Measurements from ENCODE around the gene KLHL6.
"Not testable (repeated sequence)": the region's sequence is repeated elsewhere in the genome, so short reads cannot be mapped to it uniquely, and the experiment has no call there.

KLHL6 gene

DNA sequence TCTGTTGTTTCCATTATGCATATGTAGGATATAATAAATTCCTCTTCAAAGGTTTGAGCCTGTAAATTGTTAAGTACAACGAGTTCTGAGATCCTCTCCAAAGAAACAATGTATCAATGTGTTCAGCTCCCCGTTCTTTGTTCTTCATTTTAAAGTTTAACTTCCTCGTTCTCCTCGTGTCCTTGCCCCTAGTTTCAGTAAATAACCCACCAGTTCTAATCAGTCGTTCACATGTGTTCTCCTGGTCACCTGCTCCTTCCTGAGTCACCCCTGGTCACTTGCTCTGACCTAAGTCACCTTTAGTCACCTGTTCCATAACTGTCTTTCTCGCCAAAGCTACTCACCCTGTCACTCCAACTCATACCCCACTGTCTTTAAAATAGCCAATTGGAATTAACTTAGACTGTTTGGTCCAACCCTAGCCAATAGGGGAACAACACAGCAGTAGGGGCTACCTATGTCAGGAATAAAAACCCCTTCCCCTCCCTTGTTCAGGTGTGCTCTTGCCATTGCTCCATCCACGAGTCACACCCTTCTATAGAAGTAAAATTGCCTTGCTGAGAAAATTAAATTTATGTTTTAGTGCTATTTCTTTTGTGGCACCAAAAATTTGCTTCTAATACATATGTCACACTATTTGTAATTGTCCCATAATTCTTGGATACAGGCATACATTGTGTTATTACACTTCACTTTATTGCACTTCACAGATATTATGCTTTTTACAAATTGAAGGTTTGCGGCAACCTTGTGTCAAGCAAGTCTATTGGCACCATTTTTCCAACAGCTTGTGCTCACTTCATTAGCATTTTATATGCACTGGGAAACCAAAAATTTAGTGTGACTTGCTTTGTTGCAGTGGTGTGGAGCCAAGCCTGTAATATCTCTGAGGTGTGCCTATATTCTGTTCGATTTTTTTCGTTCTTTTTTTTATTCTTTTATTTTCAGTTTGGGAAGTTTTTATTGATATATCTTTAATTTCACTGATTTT is 111.8 kb downstream of the KLHL6 start:
- DNase-seq: no peak

DNA sequence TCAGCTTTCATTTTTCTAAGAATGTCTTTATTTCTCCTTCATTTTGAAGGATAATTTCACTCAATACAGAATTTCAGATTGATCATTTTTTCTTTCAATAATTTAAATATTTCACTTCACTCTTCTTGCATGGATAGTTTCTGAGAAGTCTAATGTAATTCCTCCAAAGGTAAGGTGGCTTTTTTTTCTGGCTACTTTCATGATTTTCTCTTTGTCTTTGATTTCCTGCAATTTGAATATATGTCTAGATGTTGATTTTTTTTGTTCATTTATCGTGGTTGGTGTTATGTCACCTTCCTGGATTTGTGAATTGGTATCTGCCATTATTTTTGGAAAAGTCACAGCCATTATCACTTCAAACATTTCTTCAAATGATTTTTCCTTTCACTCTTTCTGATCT is 112.5 kb downstream of the KLHL6 start:
- no peak for DNase-seq

DNA sequence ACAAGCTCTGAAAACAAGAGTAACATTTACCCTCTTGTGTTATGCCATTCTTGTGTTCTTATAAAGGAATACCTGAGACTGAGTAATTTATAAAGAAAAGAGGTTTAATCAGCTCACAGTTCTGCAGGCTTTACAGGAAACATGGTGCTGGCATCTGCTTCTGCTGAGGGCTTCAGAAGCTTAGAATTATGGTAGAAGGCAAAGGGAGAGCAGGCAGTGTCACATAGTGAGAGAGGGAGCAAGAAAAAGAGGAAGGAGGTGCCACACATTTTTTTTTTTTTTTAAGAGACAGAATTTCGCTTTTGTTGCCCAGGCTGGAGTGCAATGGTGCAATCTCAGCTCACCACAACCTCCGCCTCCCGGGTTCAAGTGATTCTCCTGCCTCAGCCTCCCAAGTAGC is 115.0 kb downstream of the KLHL6 start:
- not testable (repeated sequence) for DNase-seq

DNA sequence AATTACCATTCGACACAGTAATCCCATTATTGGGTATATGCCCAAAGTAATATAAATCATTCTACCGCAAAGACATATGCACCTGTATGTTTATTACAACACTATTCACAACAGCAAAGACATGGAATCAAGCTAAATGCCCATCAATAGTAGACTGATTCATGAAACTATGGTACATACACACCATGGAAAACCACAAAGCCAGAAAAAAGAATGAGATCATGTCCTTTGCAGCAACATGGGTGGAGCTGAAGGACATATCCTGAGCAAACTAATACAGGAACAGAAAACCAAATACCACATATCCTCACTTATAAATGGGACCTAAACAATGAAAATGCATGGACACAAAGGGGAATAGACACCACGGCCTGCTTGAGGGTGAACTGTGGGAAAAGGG is 116.0 kb downstream of the KLHL6 start:
- DNase-seq: no peak

DNA sequence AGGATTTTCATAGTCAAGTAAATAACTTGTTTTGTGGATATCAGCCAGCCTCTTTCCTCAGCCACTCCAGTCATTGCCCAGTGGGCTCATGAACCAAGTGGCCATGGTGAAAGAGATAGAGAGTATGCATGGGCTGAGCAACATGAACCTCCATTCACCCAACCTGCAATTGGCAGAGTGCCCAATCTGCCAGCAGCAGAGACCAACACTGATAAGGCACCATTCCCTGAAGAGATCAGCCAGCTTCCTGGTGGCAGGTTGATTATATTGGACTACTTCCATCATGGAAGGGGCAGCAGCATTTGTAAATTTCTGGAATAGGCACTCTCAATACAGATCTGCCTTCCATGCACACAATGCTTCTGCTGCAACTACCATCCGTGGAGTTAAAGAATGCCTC is 116.8 kb downstream of the KLHL6 start:
- no peak for DNase-seq

DNA sequence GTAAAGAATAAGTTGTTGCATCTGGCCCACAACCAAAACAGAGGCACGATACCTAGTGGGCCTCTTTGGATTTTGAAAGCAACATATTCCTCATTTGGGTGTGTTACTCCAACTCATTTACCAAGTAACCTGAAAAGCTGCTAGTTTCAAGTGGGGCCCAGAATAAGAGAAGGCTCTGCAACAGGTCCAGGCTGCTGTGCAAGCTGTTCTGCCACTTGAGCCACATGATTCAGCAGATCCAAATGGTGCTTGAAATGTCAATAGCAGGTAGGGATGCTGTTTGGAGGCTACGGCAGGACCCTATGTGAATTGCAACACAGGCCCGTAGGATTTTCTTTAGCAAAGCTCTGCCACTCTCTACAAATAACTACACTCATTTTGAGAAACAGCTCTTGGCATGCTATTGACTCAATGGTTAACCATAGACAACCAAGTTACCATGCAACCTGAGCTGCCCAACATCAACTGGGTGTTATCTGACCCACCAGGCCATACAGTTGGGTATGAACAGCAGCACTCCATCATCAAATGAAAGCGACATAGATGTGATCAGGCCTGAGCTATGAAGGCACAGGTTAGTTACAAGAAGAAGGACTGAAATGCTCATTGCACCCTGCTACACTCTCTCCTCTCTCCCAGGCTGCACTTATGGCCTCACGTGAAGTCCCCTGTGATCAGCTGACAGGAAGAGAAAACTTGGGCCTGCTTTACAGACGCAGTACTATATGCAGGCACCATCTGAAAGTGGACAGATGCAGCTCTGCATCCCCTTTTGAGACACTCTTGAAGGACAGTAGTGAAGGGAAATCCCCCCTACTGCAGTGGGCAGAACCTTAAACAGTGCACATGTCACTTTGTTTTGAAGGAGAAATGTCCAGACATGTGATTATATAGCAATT is 117.6 kb downstream of the KLHL6 start:
- no peak for DNase-seq
